Nephron progenitor cell (in vitro differentiated cells): Measurements from ENCODE around the gene SRP9.
"Not testable (repeated sequence)": the region's sequence is repeated elsewhere in the genome, so short reads cannot be mapped to it uniquely, and the experiment has no call there.

ENCODE experiments used
- DNase-seq: peaks from one replicate; pipeline ENCODE4 v3.0.0; 2021
- H3K27ac Mint-ChIP-seq: 2 replicates; pipeline ENCODE4 v1.8.0; 2021; ENCODE audit warnings: mild to moderate bottlenecking, moderate library complexity, mixed read lengths
- H3K27me3 Mint-ChIP-seq: 2 replicates; pipeline ENCODE4 v1.8.0; 2021; ENCODE audit warnings: mild to moderate bottlenecking, low read depth, mixed read lengths; ENCODE audit not compliant: poor library complexity
- H3K36me3 Mint-ChIP-seq: 2 replicates; pipeline ENCODE4 v1.8.0; 2021; ENCODE audit warnings: low read depth, mixed read lengths
- H3K4me1 Mint-ChIP-seq: 2 replicates; pipeline ENCODE4 v1.8.0; 2021; ENCODE audit warnings: mixed read lengths
- H3K4me3 Mint-ChIP-seq: 2 replicates; pipeline ENCODE4 v1.8.0; 2021; ENCODE audit warnings: mild to moderate bottlenecking, moderate library complexity, mixed read lengths
- H3K9me3 Mint-ChIP-seq: 2 replicates; pipeline ENCODE4 v1.8.0; 2021; ENCODE audit warnings: mild to moderate bottlenecking, moderate library complexity, mixed read lengths
- TF ChIP-seq, protein P1 (sequence below): fragments of 200-600 bp; sonication (generic); IDR thresholded peaks from 2 replicates; pipeline ENCODE4 v1.5.0; 2021; ENCODE audit warnings: antibody characterized with exemption

SRP9 gene

DNA sequence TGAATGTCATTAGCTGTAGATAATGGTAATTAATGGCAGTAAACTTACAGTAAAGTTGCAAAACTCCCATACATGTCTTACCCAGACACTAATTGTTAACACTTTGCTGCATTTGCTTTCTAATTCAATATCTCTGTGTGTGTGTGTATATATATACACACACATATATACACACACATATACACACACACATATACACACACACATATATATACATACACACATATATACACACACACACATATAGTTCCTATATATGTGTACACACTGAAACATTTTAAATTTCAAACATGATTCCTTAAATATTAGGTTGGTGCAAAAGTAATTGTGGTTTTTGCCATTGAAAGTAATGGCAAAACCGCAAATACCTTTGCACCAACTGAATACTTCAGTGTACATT is 28.6 kb downstream of the SRP9 start:
- Mint-ChIP-seq H3K4me1 (peaks cover 10% of the 10 kb centered on the region), H3K27ac (no peak overlapping the region), H3K9me3 (peaks cover 4% of the 10 kb centered on the region), H3K36me3 (peaks cover 21% of the 10 kb centered on the region), H3K27me3 (peaks cover 4% of the 10 kb centered on the region), H3K4me3 (no peak overlapping the region)
- DNase-seq: no peak
- TF ChIP-seq, protein P1, sequence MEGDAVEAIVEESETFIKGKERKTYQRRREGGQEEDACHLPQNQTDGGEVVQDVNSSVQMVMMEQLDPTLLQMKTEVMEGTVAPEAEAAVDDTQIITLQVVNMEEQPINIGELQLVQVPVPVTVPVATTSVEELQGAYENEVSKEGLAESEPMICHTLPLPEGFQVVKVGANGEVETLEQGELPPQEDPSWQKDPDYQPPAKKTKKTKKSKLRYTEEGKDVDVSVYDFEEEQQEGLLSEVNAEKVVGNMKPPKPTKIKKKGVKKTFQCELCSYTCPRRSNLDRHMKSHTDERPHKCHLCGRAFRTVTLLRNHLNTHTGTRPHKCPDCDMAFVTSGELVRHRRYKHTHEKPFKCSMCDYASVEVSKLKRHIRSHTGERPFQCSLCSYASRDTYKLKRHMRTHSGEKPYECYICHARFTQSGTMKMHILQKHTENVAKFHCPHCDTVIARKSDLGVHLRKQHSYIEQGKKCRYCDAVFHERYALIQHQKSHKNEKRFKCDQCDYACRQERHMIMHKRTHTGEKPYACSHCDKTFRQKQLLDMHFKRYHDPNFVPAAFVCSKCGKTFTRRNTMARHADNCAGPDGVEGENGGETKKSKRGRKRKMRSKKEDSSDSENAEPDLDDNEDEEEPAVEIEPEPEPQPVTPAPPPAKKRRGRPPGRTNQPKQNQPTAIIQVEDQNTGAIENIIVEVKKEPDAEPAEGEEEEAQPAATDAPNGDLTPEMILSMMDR: no peak

DNA sequence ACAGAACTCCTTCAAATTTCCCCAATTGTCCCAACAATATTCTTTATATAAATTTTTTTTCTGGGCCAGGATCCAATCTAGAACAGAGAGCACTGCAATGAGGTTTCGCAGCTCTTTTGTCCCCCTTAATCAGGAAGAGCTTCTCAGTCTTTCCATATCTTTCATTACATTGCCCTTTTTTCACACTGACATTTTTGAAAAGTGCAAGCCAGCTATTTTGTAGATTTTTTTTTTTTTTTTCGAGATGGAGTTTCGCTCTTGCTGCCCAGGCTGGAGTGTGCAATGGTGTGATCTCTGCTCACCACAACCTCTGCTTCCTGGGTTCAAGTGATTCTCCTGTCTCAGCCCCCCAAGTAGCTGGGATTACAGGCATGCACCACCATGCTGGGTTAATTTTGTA is 29.1 kb downstream of the SRP9 start:
- not testable (repeated sequence) for H3K27me3 Mint-ChIP-seq, H3K9me3 Mint-ChIP-seq, H3K27ac Mint-ChIP-seq, DNase-seq, H3K4me3 Mint-ChIP-seq
- peaks cover 16% of the 10 kb centered on the region for H3K36me3 Mint-ChIP-seq
- H3K4me1 Mint-ChIP-seq: peaks cover 15% of the 10 kb centered on the region

DNA sequence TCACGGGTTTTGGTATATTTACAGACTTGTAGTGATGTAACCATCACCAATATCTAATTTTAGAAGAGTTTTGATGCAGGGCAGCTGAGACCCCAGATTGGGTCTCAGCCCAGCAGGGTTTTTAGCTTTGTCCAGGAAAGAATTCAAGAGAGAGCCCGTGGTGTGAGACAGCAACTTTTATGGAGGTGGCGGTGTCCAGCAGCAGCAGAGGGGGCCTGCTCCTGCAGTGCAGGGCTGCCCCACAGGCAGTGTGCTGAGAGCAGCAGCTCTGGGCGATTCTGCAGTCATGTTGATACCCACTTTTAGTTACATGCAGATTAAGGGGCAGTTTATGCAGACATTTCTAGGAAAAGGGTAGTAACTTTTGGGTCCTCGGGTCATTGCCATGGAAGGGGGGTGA is 30.5 kb downstream of the SRP9 start:
- no peak overlapping the region for H3K27ac Mint-ChIP-seq
- H3K4me1 Mint-ChIP-seq: peaks cover 25% of the 10 kb centered on the region
- H3K27me3 Mint-ChIP-seq: peaks cover 4% of the 10 kb centered on the region
- H3K4me3 Mint-ChIP-seq: peak overlapping the region; percentile 6
- DNase-seq: no peak
- TF ChIP-seq, protein P1: no peak
- peaks cover 9% of the 10 kb centered on the region for H3K36me3 Mint-ChIP-seq
- peaks cover 4% of the 10 kb centered on the region for H3K9me3 Mint-ChIP-seq

DNA sequence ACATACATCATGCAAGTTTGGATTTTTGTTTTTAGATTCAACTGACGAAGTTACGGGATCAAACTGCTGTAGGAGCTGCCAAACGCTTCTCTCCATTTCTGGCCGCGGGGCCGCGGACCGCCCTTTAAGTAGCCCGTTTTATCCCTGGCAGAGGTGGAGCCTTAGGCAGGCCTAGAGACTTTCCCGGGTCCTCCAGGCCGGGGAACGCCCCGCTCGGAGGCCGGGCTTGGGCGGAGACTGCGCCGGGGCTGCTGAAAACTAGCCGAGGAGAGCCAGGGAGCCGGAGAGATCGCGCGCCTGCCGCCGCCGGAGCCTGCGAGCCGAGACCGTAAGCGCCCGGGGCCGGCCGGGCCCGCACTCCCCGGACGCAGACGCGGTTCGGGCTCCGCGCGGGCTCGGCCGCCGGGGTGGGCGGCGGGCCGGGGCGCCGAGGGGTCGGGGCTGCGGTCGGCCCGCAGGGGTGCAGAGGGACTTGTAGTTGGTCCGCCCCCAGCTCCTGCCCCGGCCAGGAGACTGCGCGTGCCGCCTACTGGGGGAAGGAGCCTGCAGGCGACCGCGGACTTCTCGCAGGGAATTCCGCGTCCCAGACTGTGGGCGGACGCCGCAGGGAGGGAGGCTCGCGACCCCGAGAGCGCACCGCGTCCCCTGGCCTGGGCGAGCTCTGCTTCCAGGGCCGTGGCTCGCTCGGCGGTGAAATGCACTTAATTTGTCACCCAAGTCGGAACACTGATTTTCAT is 32.4 kb downstream of the SRP9 start, which contains the start of gene EPHX1:
Gene EPHX1 (plus strand): TSS at position 283 of the 737 bp plus-strand sequence. CDS start 18,606 bp downstream, outside the sequence.
- Mint-ChIP-seq H3K36me3 (no peaks in the 10 kb centered on the region), H3K27me3 (peaks cover 4% of the 10 kb centered on the region), H3K27ac (peak within 1 kb of the TSS; percentile 64), H3K9me3 (no peaks in the 10 kb centered on the region), H3K4me1 (peaks cover 43% of the 10 kb centered on the region), H3K4me3 (peak within 1 kb of the TSS; percentile 92)
- peak; percentile 89 for DNase-seq
- TF ChIP-seq, protein P1: no peak

DNA sequence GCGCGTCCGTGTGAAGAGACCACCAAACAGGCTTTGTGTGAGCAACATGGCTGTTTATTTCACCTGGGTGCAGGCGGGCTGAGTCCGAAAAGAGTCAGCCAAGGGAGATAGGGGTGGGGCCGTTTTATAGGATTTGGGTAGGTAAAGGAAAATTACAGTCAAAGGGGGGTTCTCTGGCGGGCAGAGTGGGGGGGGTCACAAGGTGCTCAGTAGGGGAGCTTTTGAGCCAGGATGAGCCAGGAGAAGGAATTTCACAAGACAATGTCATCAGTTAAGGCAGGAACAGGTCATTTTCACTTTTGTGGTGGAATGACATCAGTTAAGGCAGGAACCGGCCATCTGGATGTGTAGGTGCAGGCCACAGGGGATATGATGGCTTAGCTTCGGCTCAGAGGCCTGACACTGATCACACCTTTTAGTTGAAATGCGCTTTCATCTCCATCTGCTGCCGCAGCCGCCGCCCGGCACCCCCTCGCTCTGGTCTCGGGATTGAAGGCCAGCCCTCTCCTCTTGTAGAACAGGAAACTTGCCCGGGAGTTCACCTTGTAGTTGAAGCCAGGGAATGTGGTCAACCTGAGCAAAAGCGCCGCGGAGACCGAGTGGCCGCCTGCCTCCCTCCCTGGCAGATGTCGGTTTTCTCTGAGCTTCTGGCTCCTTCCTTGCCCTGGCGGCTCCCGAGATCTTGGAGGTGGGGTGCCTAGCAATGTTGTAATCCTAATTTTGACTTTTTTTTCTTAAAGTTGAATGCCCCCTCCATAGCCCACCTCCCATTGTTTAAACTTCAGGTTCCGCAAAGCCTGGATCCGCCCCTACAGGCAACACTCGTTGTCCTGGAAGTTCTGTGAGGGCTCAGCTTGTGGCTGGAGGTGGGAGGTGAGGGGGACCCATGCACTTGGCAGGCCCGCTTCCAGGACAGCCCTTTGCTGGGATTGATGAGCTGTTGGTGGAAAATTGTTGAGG is 33.2 kb downstream of the SRP9 start:
- not testable (repeated sequence) for H3K9me3 Mint-ChIP-seq, H3K27me3 Mint-ChIP-seq, H3K36me3 Mint-ChIP-seq
- Mint-ChIP-seq H3K4me1 (peaks cover 50% of the 10 kb centered on the region), H3K27ac (peak overlapping the region; percentile 64), H3K4me3 (peak overlapping the region; percentile 92)
- peak; percentile 37 for DNase-seq

DNA sequence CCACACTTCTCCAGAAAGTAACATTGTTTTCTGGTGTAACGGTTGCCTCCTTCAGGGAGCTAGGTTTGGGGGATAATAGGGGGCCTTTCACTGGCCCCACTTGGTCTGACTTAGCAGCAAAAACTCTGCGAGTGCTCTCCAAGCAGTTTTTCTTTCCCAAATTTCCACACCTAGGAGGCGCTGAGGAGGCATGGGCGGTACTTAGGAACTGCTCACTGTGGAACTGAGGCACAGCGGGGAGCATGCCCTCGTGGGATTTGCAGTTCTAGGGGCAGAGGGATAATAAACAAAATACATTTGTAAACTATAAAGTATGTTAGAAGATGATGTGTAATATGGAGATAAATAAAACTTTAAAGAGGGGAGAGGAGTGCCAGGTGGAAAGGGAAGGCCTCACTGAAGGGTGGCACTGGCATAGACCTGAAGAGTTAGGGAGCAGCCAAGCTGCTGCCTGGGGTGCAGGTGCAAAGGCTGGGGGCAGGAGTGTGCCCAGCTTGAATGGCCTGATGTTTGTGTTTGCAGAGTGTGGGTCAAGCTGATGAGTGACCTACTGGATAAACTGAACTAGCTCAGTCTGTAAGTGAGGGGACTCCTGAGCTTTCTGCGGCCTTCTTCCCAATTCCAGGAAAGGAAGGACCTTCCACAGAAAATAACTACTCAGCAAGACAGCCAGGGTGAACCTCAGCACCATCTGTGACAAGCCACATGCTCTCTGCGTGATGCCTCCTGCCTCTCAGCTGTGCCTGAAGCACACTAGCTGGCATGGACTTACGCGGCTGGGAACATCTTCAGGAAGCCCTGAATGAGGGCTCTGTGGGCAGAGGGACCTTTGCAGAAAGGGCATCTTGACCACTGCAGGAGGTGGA is 34.2 kb downstream of the SRP9 start:
- Mint-ChIP-seq H3K4me3 (peak overlapping the region; percentile 92), H3K27me3 (peaks cover 4% of the 10 kb centered on the region), H3K36me3 (no peaks in the 10 kb centered on the region), H3K9me3 (no peaks in the 10 kb centered on the region), H3K27ac (no peak overlapping the region), H3K4me1 (peaks cover 60% of the 10 kb centered on the region)
- TF ChIP-seq, protein P1: peak; percentile 32
- DNase-seq: no peak
